Caco-2 (cell line): ENCODE results near the gene XAGE2. TPM values are rescaled to one million over a fixed set of nuclear protein-coding genes. Genes with fewer than 3 reads are reported as not detected.
A peak's percentile ranks its signal among the peaks of the same experiment; 100 is the strongest.

ENCODE experiments used
- BruUV-seq: library from RNA; stranded (reverse); fragments of 400-500 nt; replicated peaks from 2 replicates; lab custom pipeline; 2021; lab: Mats Ljungman, UMichigan
- CTCF ChIA-PET: fragments of 300-600 bp; sonication (Branson Sonifier 250); formaldehyde crosslinking; loops from one replicate; lab custom pipeline; 2022; ENCODE audit warnings: antibody characterized with exemption; lab: Charles Lee
- POLR2A ChIA-PET: fragments of 300-600 bp; sonication (Branson Sonifier 250); formaldehyde crosslinking; loops from one replicate; lab custom pipeline; 2022; ENCODE audit warnings: antibody characterized with exemption; lab: Charles Lee
- DNase-seq, 2 experiments: peaks; one replicate each; pipeline versions ENCODE4 v3.0.0 to v3.0.0-alpha.2; 2020 to 2022
- H3K27me3 ChIP-seq: replicated peaks from 2 replicates; pipeline ENCODE4 v1.6.0; 2011; ENCODE audit warnings: low read length; ENCODE audit not compliant: control insufficient read depth, insufficient read depth
- H3K36me3 ChIP-seq: 2 replicates; pipeline ENCODE4 v1.5.1; 2011; ENCODE audit warnings: low read length; ENCODE audit not compliant: control insufficient read depth, insufficient read depth
- H3K4me1 ChIP-seq: fragments of 250-450 bp; sonication (Bioruptor Pico); 2 replicates; pipeline ENCODE4 v1.5.1; 2020; ENCODE audit warnings: mild to moderate bottlenecking
- H3K4me3 ChIP-seq: 2 replicates; pipeline ENCODE4 v1.5.1; 2011; ENCODE audit warnings: low read depth, mild to moderate bottlenecking, control low read depth, low read length
- H3K9me3 ChIP-seq: fragments of 250-450 bp; sonication (Bioruptor Pico); 2 replicates; pipeline ENCODE4 v1.5.1; 2020; ENCODE audit warnings: mild to moderate bottlenecking, moderate library complexity
- H3K27ac Mint-ChIP-seq: one replicate; pipeline ENCODE4 v1.8.0; 2022; ENCODE audit warnings: mixed read lengths; ENCODE audit not compliant: unreplicated experiment
- H3K27me3 Mint-ChIP-seq: one replicate; pipeline ENCODE4 v1.8.0; 2022; ENCODE audit warnings: mixed read lengths; ENCODE audit not compliant: insufficient read depth, unreplicated experiment
- H3K36me3 Mint-ChIP-seq: one replicate; pipeline ENCODE4 v1.8.0; 2022; ENCODE audit warnings: mild to moderate bottlenecking, mixed read lengths; ENCODE audit not compliant: insufficient read depth, unreplicated experiment
- H3K4me1 Mint-ChIP-seq: one replicate; pipeline ENCODE4 v1.8.0; 2022; ENCODE audit warnings: low read depth, mixed read lengths; ENCODE audit not compliant: unreplicated experiment
- H3K4me3 Mint-ChIP-seq: one replicate; pipeline ENCODE4 v1.8.0; 2022; ENCODE audit warnings: mild to moderate bottlenecking, moderate library complexity, mixed read lengths; ENCODE audit not compliant: unreplicated experiment
- H3K9me3 Mint-ChIP-seq: one replicate; pipeline ENCODE4 v1.8.0; 2022; ENCODE audit warnings: mixed read lengths; ENCODE audit not compliant: unreplicated experiment
- CTCF ChIP-seq, 2 experiments: fragments of 200-600 bp in 1 of 2; IDR thresholded peaks; 1 replicate in 1 of 2; 2 replicates in 1 of 2; pipeline versions ENCODE4 v1.5.1 to v1.8.0; 2011 to 2022; ENCODE audit warnings: antibody characterized with exemption in 1 of 2, control low read depth in 1 of 2, inconsistent platforms in 1 of 2, low read depth in 1 of 2, low read length in 1 of 2, mild to moderate bottlenecking in 1 of 2, moderate library complexity in 1 of 2; ENCODE audit not compliant: insufficient read depth in 1 of 2, severe bottlenecking in 1 of 2, unreplicated experiment in 1 of 2
- intact Hi-C: fragments of 100-400 bp; cut with micrococcal nuclease; formaldehyde crosslinking; loops from one replicate; pipeline ENCODE4 v1.10.0; 2022; ENCODE audit not compliant: unreplicated experiment
- total RNA-seq: library from RNA; stranded (reverse); gene quantifications from 2 replicates; pipeline ENCODE4 v1.2.3, GENCODE V29; 2022

Gene XAGE2
- total RNA-seq, 1 experiment from 2014 or later, result 2.8 TPM

- Mint-ChIP-seq H3K27ac (no peak overlapping the region), H3K36me3 (no peaks in the 10 kb centered on the region), H3K4me3 (no peak overlapping the region), H3K27me3 (no peaks in the 10 kb centered on the region), H3K9me3 (no peaks in the 10 kb centered on the region), H3K4me1 (no peaks in the 10 kb centered on the region)
- Histone ChIP-seq H3K9me3 (no peaks in the 10 kb centered on the region), H3K27me3 (no peaks in the 10 kb centered on the region), H3K36me3 (no peaks in the 10 kb centered on the region), H3K4me1 (no peaks in the 10 kb centered on the region), H3K4me3 (no peak overlapping the region)
- no TSS peak for BruUV-seq
- TF ChIP-seq CTCF (IDR thresholded peaks at IDR 0.05; ENCODE audit: insufficient read depth in 1 of 2, low read depth in 1 of 2, low read length in 1 of 2, severe bottlenecking in 1 of 2, unreplicated experiment in 1 of 2), result no peak
- DNase-seq, result peak; percentile 19 to 34
- ChIA-PET CTCF (no interaction called here), POLR2A (no interaction called here)
- intact Hi-C loops, result no loop called here
Observed at GRCh38 chrX:52352551-52352950, 16.3 kb upstream of the XAGE2 start.

GRCh38 chrX:52353838-52354237, 15.0 kb upstream of the XAGE2 start:
- BruUV-seq, result no TSS peak
- CTCF ChIA-PET, result no interaction called here
- TF ChIP-seq CTCF (IDR thresholded peaks at IDR 0.05; ENCODE audit: insufficient read depth in 1 of 2, low read depth in 1 of 2, low read length in 1 of 2, severe bottlenecking in 1 of 2, unreplicated experiment in 1 of 2), result no peak

GRCh38 chrX:52355108-52355507, 13.7 kb upstream of the XAGE2 start:
- H3K27ac Mint-ChIP-seq, result no peak overlapping the region
- DNase-seq, result no peak
- BruUV-seq, result no TSS peak
- no peaks in the 10 kb centered on the region for H3K27me3 Mint-ChIP-seq
- no peaks in the 10 kb centered on the region for H3K36me3 Mint-ChIP-seq
- no peak overlapping the region for H3K4me3 Mint-ChIP-seq
- no peak overlapping the region for H3K4me3 ChIP-seq
- TF ChIP-seq CTCF (IDR thresholded peaks at IDR 0.05; ENCODE audit: insufficient read depth in 1 of 2, low read depth in 1 of 2, low read length in 1 of 2, severe bottlenecking in 1 of 2, unreplicated experiment in 1 of 2), result no peak
- no peaks in the 10 kb centered on the region for H3K9me3 ChIP-seq
- H3K27me3 ChIP-seq, result no peaks in the 10 kb centered on the region
- no peaks in the 10 kb centered on the region for H3K4me1 Mint-ChIP-seq
- ChIA-PET POLR2A (no interaction called here), CTCF (no interaction called here)
- intact Hi-C loops, result no loop called here
- no peaks in the 10 kb centered on the region for H3K4me1 ChIP-seq
- H3K9me3 Mint-ChIP-seq, result no peaks in the 10 kb centered on the region
- no peaks in the 10 kb centered on the region for H3K36me3 ChIP-seq

More at GRCh38 chrX:52353838-52354237, 15.0 kb upstream of the XAGE2 start:
- Histone ChIP-seq H3K4me1 (no peaks in the 10 kb centered on the region), H3K4me3 (no peak overlapping the region), H3K27me3 (no peaks in the 10 kb centered on the region), H3K9me3 (no peaks in the 10 kb centered on the region), H3K36me3 (no peaks in the 10 kb centered on the region)
- H3K27ac Mint-ChIP-seq, result no peak overlapping the region
- no peaks in the 10 kb centered on the region for H3K36me3 Mint-ChIP-seq
- H3K4me3 Mint-ChIP-seq, result no peak overlapping the region
- intact Hi-C loops, result no loop called here
- H3K27me3 Mint-ChIP-seq, result no peaks in the 10 kb centered on the region
- H3K9me3 Mint-ChIP-seq, result no peaks in the 10 kb centered on the region
- peak in 1 of 2 experiments; percentile 34 for DNase-seq
- POLR2A ChIA-PET, result no interaction called here
- no peaks in the 10 kb centered on the region for H3K4me1 Mint-ChIP-seq
